ENCODE measurements around the gene STK10.

STK10 gene

GRCh38 chr5:172144931-172145869, 42.8 kb downstream of the STK10 start:
- in situ Hi-C loops (cut with HindIII; ENCODE audit: low sequenced_read_pairs), result no loop called here
- DNase-seq (ENCODE audit: low read depth, low spot score), result no peak
- no peak overlapping the region for H3K4me3 ChIP-seq (ENCODE audit: low read depth, low read length)
- TF ChIP-seq CTCF (IDR thresholded peaks at IDR 0.05; ENCODE audit: low read depth, low read length), result no peak

- no peak overlapping the region for H3K4me3 ChIP-seq (ENCODE audit: low read depth, low read length)
- DNase-seq (ENCODE audit: low read depth, low spot score), result no peak
- in situ Hi-C loops (cut with HindIII; ENCODE audit: low sequenced_read_pairs), result no loop called here
- TF ChIP-seq CTCF (IDR thresholded peaks at IDR 0.05; ENCODE audit: low read depth, low read length), result no peak
Observed at GRCh38 chr5:172144291-172144815, 43.7 kb downstream of the STK10 start.

GRCh38 chr5:172143875-172144274, 44.1 kb downstream of the STK10 start:
- in situ Hi-C loops (cut with HindIII; ENCODE audit: low sequenced_read_pairs), result no loop called here
- TF ChIP-seq CTCF (IDR thresholded peaks at IDR 0.05; ENCODE audit: low read depth, low read length), result no peak
- DNase-seq (ENCODE audit: low read depth, low spot score), result no peak
- no peak overlapping the region for H3K4me3 ChIP-seq (ENCODE audit: low read depth, low read length)

GRCh38 chr5:172142709-172143215, 45.3 kb downstream of the STK10 start:
- no peak for DNase-seq (ENCODE audit: low read depth, low spot score)
- in situ Hi-C loops (cut with HindIII; ENCODE audit: low sequenced_read_pairs), result no loop called here
- H3K4me3 ChIP-seq (ENCODE audit: low read depth, low read length), result no peak overlapping the region
- TF ChIP-seq CTCF (IDR thresholded peaks at IDR 0.05; ENCODE audit: low read depth, low read length), result no peak

- in situ Hi-C loops (cut with HindIII; ENCODE audit: low sequenced_read_pairs), result no loop called here
- no peak for TF ChIP-seq CTCF (IDR thresholded peaks at IDR 0.05; ENCODE audit: low read depth, low read length)
- H3K4me3 ChIP-seq (ENCODE audit: low read depth, low read length), result no peak overlapping the region
- no peak for DNase-seq (ENCODE audit: low read depth, low spot score)
Observed at GRCh38 chr5:172141949-172142319, 46.1 kb downstream of the STK10 start.

- no peak for TF ChIP-seq CTCF (IDR thresholded peaks at IDR 0.05; ENCODE audit: low read depth, low read length)
- in situ Hi-C loops (cut with HindIII; ENCODE audit: low sequenced_read_pairs), result no loop called here
Observed at GRCh38 chr5:172140866-172141265, 47.2 kb downstream of the STK10 start.

More at GRCh38 chr5:172140866-172141265, 47.2 kb downstream of the STK10 start:
- DNase-seq (ENCODE audit: low read depth, low spot score), result no peak
- H3K4me3 ChIP-seq (ENCODE audit: low read depth, low read length), result no peak overlapping the region

All from astrocyte of the spinal cord (primary cell).